Uterus (tissue), 4 donors: ENCODE results near the gene WASF1. TPM values are rescaled to one million over a fixed set of nuclear protein-coding genes. Genes with fewer than 3 reads are reported as not detected.

Source experiments
- DNase-seq, 2 donors: peaks; one replicate each; pipeline ENCODE4 v3.0.0-alpha.2; 2019 to 2020
- H3K27ac ChIP-seq, 2 donors: fragments of 200-600 bp; sonication (generic); 1 replicate in 1 of 2; 2 replicates in 1 of 2; pipeline ENCODE4 v1.5.1; 2016 to 2018
- H3K27me3 ChIP-seq, 2 donors: fragments of 200-600 bp; sonication (generic); one replicate each; pipeline ENCODE4 v1.5.1; 2018 to 2019; ENCODE audit warnings: control low read depth in 1 of 2
- H3K36me3 ChIP-seq, 2 donors: fragments of 200-600 bp; sonication (generic); one replicate each; pipeline ENCODE4 v1.5.1; 2019; ENCODE audit warnings: control low read depth in 1 of 2
- H3K4me1 ChIP-seq, 2 donors: fragments of 200-600 bp; sonication (generic); one replicate each; pipeline ENCODE4 v1.5.1; 2018 to 2019; ENCODE audit warnings: control low read depth in 1 of 2
- H3K4me3 ChIP-seq, 2 donors: fragments of 200-600 bp; sonication (generic); 1 replicate in 1 of 2; 2 replicates in 1 of 2; pipeline ENCODE4 v1.5.1; 2018 to 2019; ENCODE audit warnings: mild to moderate bottlenecking in 1 of 2
- H3K9me3 ChIP-seq, 2 donors: fragments of 200-600 bp; sonication (generic); one replicate each; pipeline ENCODE4 v1.5.1; 2019; ENCODE audit warnings: control low read depth in 1 of 2
- CTCF ChIP-seq, 4 experiments: fragments of 200-600 bp in 2 of 4; fragments of 450-650 bp in 2 of 4; sonication (generic) in 2 of 4; IDR thresholded peaks; one replicate each; pipeline ENCODE4 v1.5.1; 2016 to 2019; ENCODE audit warnings: antibody characterized with exemption in 4 of 4, mild to moderate bottlenecking in 2 of 4, moderate library complexity in 1 of 4
- POLR2A ChIP-seq, 2 donors: fragments of 450-650 bp; IDR thresholded peaks; one replicate each; pipeline ENCODE4 v1.6.1; 2016; ENCODE audit warnings: antibody characterized with exemption in 2 of 2, mild to moderate bottlenecking in 1 of 2, moderate library complexity in 1 of 2
- intact Hi-C: fragments of 100-400 bp; cut with DNase I; formaldehyde crosslinking; loops from one replicate; pipeline ENCODE4 v1.15.1; 2023; ENCODE audit warnings: low total_unique reads
- total RNA-seq, 4 donors: library from RNA; depleted of rRNA in 3 of 4; stranded (reverse); fragments of >200 nt in 3 of 4; gene quantifications; one replicate each; pipeline versions ENCODE4 v1.1.0 to v1.2.4, GENCODE V29; 2014 to 2023
- donor health status: DM: yes; HTN: yes; CAD: no.

WASF1 gene
- total RNA-seq, 4 donors from 2014 or later: 5.9 to 27.3 (median 17.2) TPM

- no peak for TF ChIP-seq POLR2A (IDR thresholded peaks at IDR 0.05)
- TF ChIP-seq CTCF (IDR thresholded peaks at IDR 0.05): peak; percentile 76 to 86 (median 82)
- H3K27ac ChIP-seq: peak overlapping the region; percentile 92 to 95
- no peaks in the 10 kb centered on the region for H3K9me3 ChIP-seq
- H3K4me3 ChIP-seq: peak overlapping the region; percentile 84 to 89
- peaks cover 11 to 15% of the 10 kb centered on the region in 2 donors for H3K4me1 ChIP-seq
- intact Hi-C loops: loop anchor here (10.0 kb wide), 1 partner anchor 216 kb away; no protein-coding TSS in a partner anchor
- H3K27me3 ChIP-seq: no peaks in the 10 kb centered on the region
- H3K36me3 ChIP-seq: no peaks in the 10 kb centered on the region
- DNase-seq: peak; percentile 45 to 65
Observed at GRCh38 chr6:110178626-110179405, 654 bp downstream of the WASF1 start.

DNA sequence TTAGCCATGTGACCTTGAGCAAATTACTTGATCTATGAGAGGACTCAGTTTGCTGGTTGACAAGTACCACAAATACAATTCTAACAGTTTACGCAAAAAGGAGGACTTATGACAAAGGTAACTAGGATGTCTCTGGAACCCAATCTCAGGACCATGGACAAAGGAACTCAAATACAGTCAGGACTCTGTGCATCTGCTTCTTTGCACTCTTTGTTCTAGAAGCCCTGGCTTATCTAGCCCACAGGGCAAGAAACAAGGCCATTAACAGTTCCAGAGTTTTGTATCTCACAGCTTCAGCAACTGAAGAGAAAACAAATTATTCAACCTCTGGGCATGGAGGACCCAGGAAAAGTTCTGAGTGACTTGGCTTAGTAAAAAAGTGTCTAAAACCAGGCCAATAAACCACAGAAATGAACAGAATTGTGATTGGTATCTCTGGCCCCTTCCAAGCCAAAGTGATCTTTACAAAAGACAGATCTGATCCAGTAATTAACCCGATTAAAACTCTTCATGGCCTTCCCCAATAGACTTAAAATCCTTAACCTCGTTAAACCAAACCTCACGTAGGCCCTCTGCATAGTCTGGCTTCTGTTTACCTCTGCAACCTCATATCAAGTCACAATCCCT is 5.9 kb downstream of the WASF1 start:
- H3K4me3 ChIP-seq: no peak overlapping the region
- TF ChIP-seq CTCF (IDR thresholded peaks at IDR 0.05): no peak
- no peak for TF ChIP-seq POLR2A (IDR thresholded peaks at IDR 0.05)
- no peak overlapping the region for H3K27ac ChIP-seq
- H3K36me3 ChIP-seq: no peaks in the 10 kb centered on the region
- no peaks in the 10 kb centered on the region for H3K9me3 ChIP-seq
- no peaks in the 10 kb centered on the region for H3K27me3 ChIP-seq
- intact Hi-C loops: loop anchor here (10.0 kb wide), 1 partner anchor 221 kb away; no protein-coding TSS in a partner anchor
- peaks cover 0 to 7% of the 10 kb centered on the region in 2 donors for H3K4me1 ChIP-seq
- DNase-seq: no peak

- intact Hi-C loops: loop anchor here (10.0 kb wide), 1 partner anchor 225 kb away; no protein-coding TSS in a partner anchor
- H3K4me3 ChIP-seq: no peak overlapping the region
- no peak for DNase-seq
- TF ChIP-seq CTCF (IDR thresholded peaks at IDR 0.05) (no peak), POLR2A (IDR thresholded peaks at IDR 0.05) (no peak)
- no peak overlapping the region for H3K27ac ChIP-seq
- H3K36me3 ChIP-seq: no peaks in the 10 kb centered on the region
- no peaks in the 10 kb centered on the region for H3K9me3 ChIP-seq
- no peaks in the 10 kb centered on the region for H3K4me1 ChIP-seq
- H3K27me3 ChIP-seq: no peaks in the 10 kb centered on the region
Observed at GRCh38 chr6:110170081-110170480, 9.4 kb downstream of the WASF1 start.

DNA sequence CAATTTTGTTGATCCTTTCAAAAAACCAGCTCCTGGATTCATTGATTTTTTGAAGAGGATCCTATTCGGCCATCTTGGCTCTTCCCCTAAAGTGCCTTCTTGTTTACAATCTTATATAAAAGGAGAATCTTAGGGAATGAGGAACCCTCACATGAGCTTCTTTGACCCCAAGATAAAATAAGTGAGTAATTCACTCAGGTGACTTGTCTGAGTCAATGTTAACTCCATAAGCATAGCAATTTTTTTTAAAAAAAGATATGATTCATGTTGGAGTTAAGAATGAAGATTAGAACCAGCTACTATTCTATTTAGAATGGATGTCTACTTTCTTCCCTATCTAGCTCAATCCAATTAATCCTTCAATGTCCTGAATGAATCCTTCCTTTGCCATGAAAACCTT is 21.0 kb downstream of the WASF1 start:
- Histone ChIP-seq H3K36me3 (no peaks in the 10 kb centered on the region), H3K4me3 (no peak overlapping the region), H3K4me1 (no peaks in the 10 kb centered on the region), H3K27me3 (no peaks in the 10 kb centered on the region), H3K27ac (no peak overlapping the region), H3K9me3 (no peaks in the 10 kb centered on the region)
- no peak for DNase-seq
- intact Hi-C loops: no loop called here
- TF ChIP-seq CTCF (IDR thresholded peaks at IDR 0.05) (no peak), POLR2A (IDR thresholded peaks at IDR 0.05) (no peak)

DNA sequence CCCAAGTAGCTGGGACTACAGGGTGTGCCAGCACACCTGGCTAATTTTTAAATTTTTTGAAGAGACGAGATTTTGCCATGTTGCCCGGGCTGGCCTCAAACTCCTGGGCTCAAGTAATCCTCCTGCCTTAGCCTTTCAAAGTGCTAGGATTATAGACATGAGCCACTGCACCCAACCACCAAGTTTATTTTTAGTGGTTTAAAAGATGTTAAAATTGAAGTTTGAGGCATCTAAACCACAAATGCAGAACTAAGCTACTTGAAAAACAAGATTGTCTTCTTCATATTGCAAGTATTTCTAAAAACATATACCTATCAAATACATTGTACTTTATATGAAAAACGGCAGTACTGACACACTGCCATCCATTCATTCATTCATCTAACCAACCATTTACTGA is 31.6 kb downstream of the WASF1 start:
- intact Hi-C loops: no loop called here
- H3K27me3 ChIP-seq: no peaks in the 10 kb centered on the region
- H3K36me3 ChIP-seq: no peaks in the 10 kb centered on the region
- H3K4me3 ChIP-seq: no peak overlapping the region
- no peak for DNase-seq
- H3K27ac ChIP-seq: no peak overlapping the region
- no peaks in the 10 kb centered on the region for H3K9me3 ChIP-seq
- H3K4me1 ChIP-seq: no peaks in the 10 kb centered on the region
- TF ChIP-seq POLR2A (IDR thresholded peaks at IDR 0.05) (no peak), CTCF (IDR thresholded peaks at IDR 0.05) (no peak)
